Activated naive CD4-positive, alpha-beta T cell (primary cell): ENCODE data around the gene RBX1.
"Not testable (repeated sequence)": the region's sequence is repeated elsewhere in the genome, so short reads cannot be mapped to it uniquely, and the experiment has no call there.

Source experiments
- DNase-seq, 4 experiments: peaks; one replicate each; lab custom pipeline; 2025; lab: John Stamatoyannopoulos, UW

The RBX1 gene

GRCh38 chr22:40972587-40972986 is 21.4 kb downstream of the RBX1 start:
- no peak for DNase-seq

DNA sequence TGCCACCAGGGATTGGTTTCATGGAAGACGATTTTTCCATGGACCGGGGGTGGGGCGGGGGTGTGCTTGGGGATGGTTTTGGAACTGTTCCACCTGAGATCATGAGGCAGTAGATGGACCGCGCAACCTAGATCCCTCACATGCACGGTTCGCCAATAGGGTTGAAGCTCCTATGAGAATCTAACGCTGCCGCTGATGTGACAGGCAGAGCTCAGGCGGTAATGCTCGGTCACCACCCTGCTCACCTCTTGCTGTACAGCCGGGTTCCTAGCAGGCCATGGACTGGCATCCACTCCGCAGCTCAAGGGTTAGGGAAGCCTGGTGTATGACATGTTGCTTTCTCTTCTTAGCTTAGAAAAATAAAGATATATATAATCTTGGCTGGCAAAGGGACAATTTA is 22.0 kb downstream of the RBX1 start:
- no peak for DNase-seq

- no peak for DNase-seq
These were observed 24.2 kb downstream of the RBX1 start for GRCh38 chr22:40975366-40975765.

GRCh38 chr22:40976866-40977700 is 25.9 kb downstream of the RBX1 start:
- no peak for DNase-seq

DNA sequence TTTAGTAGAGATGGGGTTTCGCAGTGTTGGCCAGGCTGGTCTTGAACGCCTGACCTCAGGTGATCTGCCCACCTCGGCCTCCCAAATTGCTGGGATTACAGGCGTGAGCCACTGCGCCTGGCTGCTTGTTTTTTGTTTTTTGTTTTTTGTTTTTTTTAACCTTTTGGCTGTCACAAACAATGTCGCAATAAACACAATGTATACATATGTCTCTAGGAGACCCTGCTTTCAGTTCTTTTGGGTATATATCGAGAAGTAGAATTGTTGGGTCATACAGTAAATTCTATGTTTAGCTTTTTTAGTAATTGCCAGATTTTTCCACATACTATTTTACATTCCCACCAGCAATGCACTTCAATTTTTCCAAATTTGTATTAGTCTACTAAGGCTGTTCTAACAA is 28.0 kb downstream of the RBX1 start:
- DNase-seq = no peak

GRCh38 chr22:40979871-40980270 is 28.7 kb downstream of the RBX1 start:
- DNase-seq = no peak

GRCh38 chr22:40982482-40983385 is 31.6 kb downstream of the RBX1 start:
- no peak for DNase-seq

- DNase-seq = no peak
These were observed 40.1 kb downstream of the RBX1 start for GRCh38 chr22:40991298-40991697.

GRCh38 chr22:40995821-40996220 is 44.6 kb downstream of the RBX1 start:
- DNase-seq = no peak

- no peak for DNase-seq
These were observed 46.3 kb downstream of the RBX1 start for GRCh38 chr22:40997520-40997919.

DNA sequence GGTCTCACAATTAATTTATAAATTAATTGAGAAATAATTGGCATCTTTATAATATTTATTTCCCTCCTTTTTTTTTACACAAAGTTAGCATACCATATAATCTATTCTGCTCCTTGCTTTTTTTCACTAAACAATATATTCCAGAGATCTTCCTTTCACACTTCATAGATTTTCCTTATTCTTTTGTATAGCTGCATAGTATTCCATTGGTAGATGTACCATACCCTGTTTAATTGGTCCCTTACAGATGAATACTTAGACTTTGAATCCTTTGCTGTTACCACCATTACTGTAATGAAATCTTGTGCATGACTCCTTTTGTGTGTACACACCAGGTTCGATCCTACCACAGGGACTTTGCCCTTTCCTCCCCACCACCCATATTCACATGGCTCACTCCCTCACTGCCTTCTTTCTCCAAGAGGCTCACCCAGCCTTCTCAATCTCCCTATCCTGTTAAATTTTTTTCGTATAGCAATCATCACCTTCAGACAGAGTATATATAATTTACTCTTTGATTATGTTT is 48.9 kb downstream of the RBX1 start:
- DNase-seq = no peak

GRCh38 chr22:41000941-41001721 is 50.0 kb downstream of the RBX1 start:
- no peak for DNase-seq

DNA sequence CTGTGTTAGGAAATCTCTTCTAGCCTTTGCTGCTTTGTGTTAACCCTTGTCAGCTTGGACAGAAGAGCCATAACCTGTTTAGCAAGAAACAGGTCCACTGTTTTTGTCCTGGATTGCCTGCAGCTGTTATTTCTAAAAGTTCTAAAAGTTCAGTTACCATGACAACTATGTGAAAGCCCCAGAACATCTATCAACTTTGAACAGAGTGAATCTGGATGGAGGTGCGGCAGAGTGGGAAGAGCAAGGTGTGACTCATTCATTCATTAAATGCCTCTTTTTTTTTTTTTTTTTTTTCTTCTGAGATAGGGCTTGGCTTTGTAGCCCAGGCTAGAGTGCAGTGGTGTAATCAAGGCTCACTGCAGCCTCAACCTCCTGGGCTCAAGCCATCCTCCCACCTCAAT is 50.5 kb downstream of the RBX1 start:
- DNase-seq = no peak

DNA sequence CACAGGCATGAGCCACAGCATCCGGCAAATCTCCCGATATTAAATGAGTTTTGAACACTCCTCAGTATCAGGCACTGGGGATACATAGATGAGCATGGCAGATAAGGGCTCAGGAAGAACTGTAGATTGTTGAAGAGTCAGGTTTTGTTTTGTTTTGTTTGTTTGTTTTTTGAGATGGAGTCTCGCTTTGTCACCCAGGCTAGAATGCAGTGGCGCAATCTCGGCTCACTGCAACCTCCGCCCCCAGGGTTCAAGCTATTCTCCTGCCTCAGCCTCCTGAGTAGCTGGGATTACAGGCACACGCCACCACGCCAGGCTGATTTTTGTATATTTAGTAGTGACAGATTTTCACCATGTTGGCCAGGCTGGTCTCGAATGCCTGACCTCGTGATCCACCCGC is 51.2 kb downstream of the RBX1 start:
- not testable (repeated sequence) for DNase-seq

- DNase-seq = no peak
These were observed 51.9 kb downstream of the RBX1 start for GRCh38 chr22:41003066-41003465.

DNA sequence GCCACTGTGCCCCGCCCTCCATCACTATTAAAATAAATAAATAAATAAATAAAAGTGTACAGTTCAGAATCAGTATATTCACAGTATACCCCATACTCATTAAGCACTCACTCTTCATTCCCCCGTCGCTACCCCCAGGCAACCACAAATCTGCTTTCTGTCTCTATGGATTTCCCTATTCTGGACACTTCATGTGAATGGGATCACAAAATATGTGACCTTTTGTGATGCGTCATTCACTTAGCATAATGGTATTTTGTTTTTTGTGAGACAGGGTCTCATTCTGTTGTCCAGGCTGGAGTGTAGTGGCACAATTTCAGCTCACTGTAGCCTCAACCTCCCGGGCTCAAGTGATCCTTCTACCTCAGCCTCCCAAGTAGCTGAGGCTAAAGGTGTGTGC is 52.8 kb downstream of the RBX1 start:
- DNase-seq = no peak

DNA sequence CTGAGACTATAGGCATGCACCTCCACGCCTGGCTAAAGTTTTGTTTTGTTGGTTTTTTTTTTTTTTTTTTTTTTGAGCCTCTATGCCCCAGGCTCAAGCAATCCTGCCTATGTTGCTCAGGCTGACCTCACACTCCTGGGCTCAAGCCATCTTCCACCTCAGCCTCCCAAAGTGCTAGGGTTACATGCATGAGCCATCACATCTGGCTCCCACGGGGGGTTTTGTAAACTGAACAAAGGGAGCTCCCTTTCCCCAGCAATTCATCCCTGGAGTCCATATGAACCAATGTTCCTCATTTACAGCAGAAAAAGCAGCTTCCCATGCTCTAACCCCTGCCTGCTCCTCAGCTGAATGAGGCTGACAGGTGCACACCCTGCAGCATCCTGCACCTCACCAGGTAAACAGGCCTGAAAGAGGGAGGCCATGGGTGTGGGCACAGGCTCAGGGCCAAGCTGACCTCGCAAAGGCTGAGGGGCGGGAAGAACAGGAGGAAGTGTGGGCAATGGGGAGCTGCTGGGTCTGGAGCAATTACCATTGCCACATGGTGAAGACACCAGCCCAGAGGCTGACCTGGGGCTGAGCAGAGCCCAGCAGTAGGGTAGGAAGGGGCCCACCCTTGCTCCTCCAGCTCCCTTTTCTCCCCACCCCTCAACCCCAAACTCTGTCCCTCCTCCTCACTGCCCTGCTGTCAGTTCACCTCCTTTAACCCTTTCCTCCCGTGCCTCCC is 58.2 kb downstream of the RBX1 start:
- DNase-seq = no peak

GRCh38 chr22:41015003-41015402 is 63.8 kb downstream of the RBX1 start:
- DNase-seq = no peak

GRCh38 chr22:41021061-41021612 is 70.0 kb downstream of the RBX1 start:
- DNase-seq = no peak

DNA sequence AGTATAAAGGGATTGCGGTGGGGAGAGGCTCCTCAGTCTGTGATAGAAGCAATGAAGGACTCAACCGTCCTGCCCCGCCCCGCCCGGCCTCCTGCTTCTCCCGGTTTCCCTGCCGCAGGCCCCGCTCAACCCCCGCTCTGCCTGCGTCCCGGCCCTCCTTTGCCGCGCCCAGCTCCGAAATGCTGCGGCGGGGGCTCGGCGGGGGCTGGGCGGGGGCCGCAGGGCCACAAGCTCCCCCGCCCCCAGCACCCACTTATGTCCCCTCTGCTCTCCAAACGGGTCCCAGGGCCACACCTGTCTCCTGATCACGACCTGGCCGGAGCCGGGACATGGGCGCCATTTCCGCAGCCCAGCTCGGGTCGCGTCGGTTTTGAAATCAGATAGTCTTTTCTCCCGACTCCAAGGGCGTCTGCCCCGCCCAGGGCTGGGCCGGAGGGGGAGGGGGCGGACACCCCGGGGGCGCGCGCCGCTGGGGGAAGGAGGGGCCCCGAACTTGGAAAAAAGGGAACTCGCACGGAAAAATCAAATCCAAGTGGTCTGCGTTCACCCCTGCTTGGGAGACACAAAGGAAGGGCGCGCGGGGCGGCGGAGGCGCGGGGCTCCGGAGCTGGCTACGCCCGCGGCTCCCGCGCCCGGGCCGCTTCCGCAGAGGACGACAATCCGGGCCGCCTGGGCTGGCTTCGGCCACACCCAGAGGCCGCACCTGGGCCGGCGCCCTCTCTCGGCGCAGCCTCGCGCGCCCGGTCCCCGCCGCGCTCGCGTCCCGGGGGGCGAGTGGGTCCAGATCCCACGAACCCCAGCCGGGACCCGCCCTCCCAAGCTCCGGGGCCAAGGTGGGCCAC is 70.7 kb downstream of the RBX1 start:
- DNase-seq = peak in 3 of 4 experiments; percentile 7 to 56 (median 39)
